Liver (tissue), 9 donors: ENCODE results near the gene NCBP1. TPM values are rescaled to one million over a fixed set of nuclear protein-coding genes. Genes with fewer than 3 reads are reported as not detected.

Experiments
- DNase-seq: peaks from one replicate; pipeline ENCODE4 v3.0.0-alpha.2; 2017; ENCODE audit warnings: low spot score
- H3K27ac ChIP-seq, 2 donors: one replicate each; pipeline ENCODE4 v1.7.0; 2013; ENCODE audit warnings: inconsistent platforms in 2 of 2, low read length in 2 of 2, control low read depth in 1 of 2, low read depth in 1 of 2, mild to moderate bottlenecking in 1 of 2
- H3K27me3 ChIP-seq, 4 donors: one replicate each; pipeline versions ENCODE4 v1.6.1 to v1.7.0; 2013; ENCODE audit warnings: low read length in 3 of 4, inconsistent platforms in 1 of 4, mild to moderate bottlenecking in 1 of 4, moderate library complexity in 1 of 4; ENCODE audit not compliant: control insufficient read depth in 4 of 4, insufficient read depth in 4 of 4
- H3K36me3 ChIP-seq, 4 donors: one replicate each; pipeline versions ENCODE4 v1.6.1 to v1.7.0; 2013; ENCODE audit warnings: low read length in 3 of 4, mild to moderate bottlenecking in 3 of 4, low read depth in 1 of 4, moderate library complexity in 1 of 4; ENCODE audit not compliant: control insufficient read depth in 4 of 4, insufficient read depth in 3 of 4
- H3K4me1 ChIP-seq, 4 donors: one replicate each; pipeline versions ENCODE4 v1.6.1 to v1.7.0; 2013; ENCODE audit warnings: low read length in 3 of 4, mild to moderate bottlenecking in 3 of 4, moderate library complexity in 1 of 4; ENCODE audit not compliant: control insufficient read depth in 4 of 4, insufficient read depth in 4 of 4
- H3K4me3 ChIP-seq, 3 donors: one replicate each; pipeline versions ENCODE4 v1.6.1 to v1.7.0; 2013; ENCODE audit warnings: low read length in 3 of 3, control low read depth in 1 of 3, low read depth in 1 of 3, mild to moderate bottlenecking in 1 of 3
- H3K9ac ChIP-seq, 2 donors: one replicate each; pipeline ENCODE4 v1.7.0; 2013; ENCODE audit warnings: low read length in 2 of 2, mild to moderate bottlenecking in 2 of 2, moderate library complexity in 2 of 2, control low read depth in 1 of 2, low read depth in 1 of 2
- H3K9me3 ChIP-seq, 4 donors: one replicate each; pipeline versions ENCODE4 v1.6.1 to v1.7.0; 2013; ENCODE audit warnings: low read length in 3 of 4; ENCODE audit not compliant: control insufficient read depth in 4 of 4
- ATF3 ChIP-seq: IDR thresholded peaks from 2 replicates; pipeline ENCODE4 v1.6.1; 2016; ENCODE audit warnings: antibody characterized with exemption
- FOXA1 ChIP-seq: IDR thresholded peaks from 2 replicates; pipeline ENCODE4 v1.6.1; 2016; ENCODE audit warnings: antibody characterized with exemption
- FOXA2 ChIP-seq: IDR thresholded peaks from 2 replicates; pipeline ENCODE4 v1.6.1; 2016; ENCODE audit warnings: antibody characterized with exemption
- GABPA ChIP-seq, 2 donors: IDR thresholded peaks in 1 of 2; conservative IDR thresholded peaks in 1 of 2; 2 replicates each; pipeline ENCODE4 v1.6.1; 2016; ENCODE audit warnings: antibody characterized with exemption in 2 of 2, mild to moderate bottlenecking in 1 of 2, moderate library complexity in 1 of 2
- HNF4A ChIP-seq, 2 donors: conservative IDR thresholded peaks; 2 replicates each; pipeline ENCODE4 v1.6.1; 2016; ENCODE audit warnings: antibody characterized with exemption in 2 of 2, mild to moderate bottlenecking in 2 of 2
- NR2F2 ChIP-seq: IDR thresholded peaks from 2 replicates; pipeline ENCODE4 v1.6.1; 2016; ENCODE audit warnings: antibody characterized with exemption
- REST ChIP-seq: IDR thresholded peaks from 2 replicates; pipeline ENCODE4 v1.6.1; 2016; ENCODE audit warnings: antibody characterized with exemption, mild to moderate bottlenecking
- RXRA ChIP-seq, 2 donors: IDR thresholded peaks; 2 replicates each; pipeline ENCODE4 v1.6.1; 2017 to 2018; ENCODE audit warnings: antibody characterized with exemption in 2 of 2, mild to moderate bottlenecking in 1 of 2
- SP1 ChIP-seq: IDR thresholded peaks from 2 replicates; pipeline ENCODE4 v1.6.1; 2018; ENCODE audit warnings: antibody characterized with exemption, mild to moderate bottlenecking
- TAF1 ChIP-seq: conservative IDR thresholded peaks from 2 replicates; pipeline ENCODE4 v1.6.1; 2016; ENCODE audit warnings: antibody characterized with exemption, mild to moderate bottlenecking
- WGBS: extraction: QIAGEN DNeasy Blood & Tissue Kit; methylation state at CpG from one replicate; pipeline ENCODE4 v1.1.7; 2013; 5-methylcytosine and 5-hydroxymethylcytosine counted together
- polyA plus RNA-seq, 2 donors: library from polyadenylated mRNA; stranded (reverse) in 1 of 2; unstranded in 1 of 2; fragments of 200-250 nt in 1 of 2; fragments of >200 nt in 1 of 2; fragmentation: Nextera tagmentation in 1 of 2; extraction: Ambion mirVana in 1 of 2; gene quantifications; one replicate each; pipeline versions ENCODE4 v1.2.1 to v1.2.3, GENCODE V29; 2013 to 2015
- total RNA-seq, 2 donors: library from RNA; depleted of rRNA; stranded (reverse); fragments of >200 nt; gene quantifications; one replicate each; pipeline ENCODE4 v1.2.3, GENCODE V29; 2014
- TF ChIP-seq, protein P1 (sequence below): IDR thresholded peaks from 2 replicates; pipeline ENCODE4 v1.6.1; 2016; ENCODE audit warnings: antibody characterized with exemption
- TF ChIP-seq, protein P2 (sequence below): fragments of 150-350 bp; IDR thresholded peaks from 2 replicates; pipeline ENCODE4 v1.5.1; 2017; ENCODE audit warnings: improper control_type of control experiment, low read depth, low read length; ENCODE audit not compliant: missing input control
- donor health status: healthy.
- donor health status: healthy.
- donor health status: healthy.
- donor health status: healthy.
- donor health status: healthy.

The NCBP1 gene
- total and polyA plus RNA-seq, 4 donors: 6.6 to 16.6 (median 12.5) TPM

DNA sequence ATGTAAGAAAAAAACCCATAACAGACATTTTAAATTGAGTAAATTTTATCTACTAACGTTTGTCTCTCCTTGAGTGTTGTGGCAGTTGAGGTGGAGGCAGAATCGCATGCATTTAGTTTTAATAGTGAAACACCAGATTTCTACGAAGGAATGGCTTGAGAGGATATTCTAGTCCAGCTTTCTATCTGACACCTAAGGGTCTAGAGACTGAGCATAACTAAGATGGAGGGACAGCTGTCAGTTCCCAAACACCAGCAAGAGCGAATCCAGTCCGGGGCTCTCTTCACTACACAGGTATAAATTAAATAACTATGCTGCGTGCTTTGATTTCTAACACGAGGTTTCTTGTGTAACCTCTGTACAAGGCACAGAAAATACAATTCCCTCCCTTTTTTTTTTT is 1.4 kb downstream of the NCBP1 start:
- Histone ChIP-seq H3K9me3 (no peaks in the 10 kb centered on the region), H3K9ac (no peak overlapping the region), H3K36me3 (peaks cover 0 to under 1% (median 0%) of the 10 kb centered on the region in 4 donors), H3K27ac (no peak overlapping the region), H3K27me3 (no peaks in the 10 kb centered on the region), H3K4me3 (peak overlapping the region in 1 of 3 donors; percentile 70), H3K4me1 (peaks cover 4 to 49% (median 31%) of the 10 kb centered on the region in 4 donors)
- TF ChIP-seq, protein P1, sequence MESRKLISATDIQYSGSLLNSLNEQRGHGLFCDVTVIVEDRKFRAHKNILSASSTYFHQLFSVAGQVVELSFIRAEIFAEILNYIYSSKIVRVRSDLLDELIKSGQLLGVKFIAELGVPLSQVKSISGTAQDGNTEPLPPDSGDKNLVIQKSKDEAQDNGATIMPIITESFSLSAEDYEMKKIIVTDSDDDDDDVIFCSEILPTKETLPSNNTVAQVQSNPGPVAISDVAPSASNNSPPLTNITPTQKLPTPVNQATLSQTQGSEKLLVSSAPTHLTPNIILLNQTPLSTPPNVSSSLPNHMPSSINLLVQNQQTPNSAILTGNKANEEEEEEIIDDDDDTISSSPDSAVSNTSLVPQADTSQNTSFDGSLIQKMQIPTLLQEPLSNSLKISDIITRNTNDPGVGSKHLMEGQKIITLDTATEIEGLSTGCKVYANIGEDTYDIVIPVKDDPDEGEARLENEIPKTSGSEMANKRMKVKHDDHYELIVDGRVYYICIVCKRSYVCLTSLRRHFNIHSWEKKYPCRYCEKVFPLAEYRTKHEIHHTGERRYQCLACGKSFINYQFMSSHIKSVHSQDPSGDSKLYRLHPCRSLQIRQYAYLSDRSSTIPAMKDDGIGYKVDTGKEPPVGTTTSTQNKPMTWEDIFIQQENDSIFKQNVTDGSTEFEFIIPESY: no peak
- TF ChIP-seq GABPA (IDR thresholded peaks at IDR 0.05 in 1 of 2, conservative IDR thresholded peaks at IDR 0.05 in 1 of 2) (no peak), RXRA (IDR thresholded peaks at IDR 0.05) (no peak), SP1 (no peak), FOXA1 (no peak), TAF1 (no peak), ATF3 (no peak), REST (no peak)
- TF ChIP-seq, protein P2, sequence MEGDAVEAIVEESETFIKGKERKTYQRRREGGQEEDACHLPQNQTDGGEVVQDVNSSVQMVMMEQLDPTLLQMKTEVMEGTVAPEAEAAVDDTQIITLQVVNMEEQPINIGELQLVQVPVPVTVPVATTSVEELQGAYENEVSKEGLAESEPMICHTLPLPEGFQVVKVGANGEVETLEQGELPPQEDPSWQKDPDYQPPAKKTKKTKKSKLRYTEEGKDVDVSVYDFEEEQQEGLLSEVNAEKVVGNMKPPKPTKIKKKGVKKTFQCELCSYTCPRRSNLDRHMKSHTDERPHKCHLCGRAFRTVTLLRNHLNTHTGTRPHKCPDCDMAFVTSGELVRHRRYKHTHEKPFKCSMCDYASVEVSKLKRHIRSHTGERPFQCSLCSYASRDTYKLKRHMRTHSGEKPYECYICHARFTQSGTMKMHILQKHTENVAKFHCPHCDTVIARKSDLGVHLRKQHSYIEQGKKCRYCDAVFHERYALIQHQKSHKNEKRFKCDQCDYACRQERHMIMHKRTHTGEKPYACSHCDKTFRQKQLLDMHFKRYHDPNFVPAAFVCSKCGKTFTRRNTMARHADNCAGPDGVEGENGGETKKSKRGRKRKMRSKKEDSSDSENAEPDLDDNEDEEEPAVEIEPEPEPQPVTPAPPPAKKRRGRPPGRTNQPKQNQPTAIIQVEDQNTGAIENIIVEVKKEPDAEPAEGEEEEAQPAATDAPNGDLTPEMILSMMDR: no peak
- no peak for DNase-seq
- WGBS: 73% methylated on average over 7 of the region's 7 CpGs

DNA sequence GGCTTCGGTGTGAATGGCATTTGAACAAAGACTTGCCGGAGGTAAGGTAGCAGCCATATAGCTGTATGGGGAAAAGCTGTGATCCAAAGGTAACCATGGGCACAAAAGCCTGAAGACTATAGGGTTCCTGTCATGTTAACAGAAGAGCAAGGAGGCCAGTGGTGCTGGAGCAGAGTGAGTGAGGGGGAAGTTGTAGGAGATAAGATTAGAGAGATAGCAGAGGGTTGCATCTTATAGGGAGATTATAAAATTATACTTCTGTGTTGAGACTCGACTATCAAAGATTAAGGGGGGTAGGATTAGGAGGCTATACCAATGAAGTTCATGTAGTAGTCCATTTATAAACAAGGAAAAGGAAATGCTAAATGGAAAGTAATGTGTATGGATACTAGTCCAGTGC is 3.3 kb downstream of the NCBP1 start:
- Histone ChIP-seq H3K4me1 (peaks cover 4 to 44% (median 29%) of the 10 kb centered on the region in 4 donors), H3K4me3 (no peak overlapping the region), H3K27me3 (no peaks in the 10 kb centered on the region), H3K27ac (no peak overlapping the region), H3K36me3 (peaks cover 0 to 6% (median 5%) of the 10 kb centered on the region in 4 donors), H3K9ac (no peak overlapping the region), H3K9me3 (no peaks in the 10 kb centered on the region)
- 88% methylated on average over 3 of the region's 3 CpGs for WGBS
- DNase-seq: no peak
- TF ChIP-seq HNF4A (conservative IDR thresholded peaks at IDR 0.05) (no peak), NR2F2 (no peak), FOXA2 (no peak)
